Measurements from ENCODE around the gene FREY1. TPM values are rescaled to one million over a fixed set of nuclear protein-coding genes. Genes with fewer than 3 reads are reported as not detected.

The FREY1 gene
- total and polyA plus RNA-seq, 2 of the 13 experiments (the other 11 are each of a cell fraction or from before 2014, with no cell fraction given), result 0.44 to 0.73 TPM

- peak; percentile 83; the same call in 1 of the 2 replicates for TF ChIP-seq THRA (CRISPR knock-in tag; IDR thresholded peaks at IDR 0.05; ENCODE audit: borderline replicate concordance)
- no peak for TF ChIP-seq SKI (IDR thresholded peaks at IDR 0.05; ENCODE audit: partially characterized antibody)
- peak; percentile 56; the same call in 1 of the 2 replicates for TF ChIP-seq ZNF20 (CRISPR knock-in tag; IDR thresholded peaks at IDR 0.05)
- TF ChIP-seq, protein P1, sequence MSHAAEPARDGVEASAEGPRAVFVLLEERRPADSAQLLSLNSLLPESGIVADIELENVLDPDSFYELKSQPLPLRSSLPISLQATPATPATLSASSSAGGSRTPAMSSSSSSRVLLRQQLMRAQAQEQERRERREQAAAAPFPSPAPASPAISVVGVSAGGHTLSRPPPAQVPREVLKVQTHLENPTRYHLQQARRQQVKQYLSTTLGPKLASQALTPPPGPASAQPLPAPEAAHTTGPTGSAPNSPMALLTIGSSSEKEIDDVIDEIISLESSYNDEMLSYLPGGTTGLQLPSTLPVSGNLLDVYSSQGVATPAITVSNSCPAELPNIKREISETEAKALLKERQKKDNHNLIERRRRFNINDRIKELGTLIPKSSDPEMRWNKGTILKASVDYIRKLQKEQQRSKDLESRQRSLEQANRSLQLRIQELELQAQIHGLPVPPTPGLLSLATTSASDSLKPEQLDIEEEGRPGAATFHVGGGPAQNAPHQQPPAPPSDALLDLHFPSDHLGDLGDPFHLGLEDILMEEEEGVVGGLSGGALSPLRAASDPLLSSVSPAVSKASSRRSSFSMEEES (CRISPR knock-in tag; IDR thresholded peaks at IDR 0.05), result no peak
- no peak for TF ChIP-seq NFE2L2 (IDR thresholded peaks at IDR 0.05; ENCODE audit: low read length)
- peak; percentile 74; the same call in 1 of the 2 replicates for TF ChIP-seq ZNF782 (CRISPR knock-in tag; IDR thresholded peaks at IDR 0.05; ENCODE audit: borderline replicate concordance)
- TF ChIP-seq ZFX (CRISPR knock-in tag; IDR thresholded peaks at IDR 0.05; ENCODE audit: low read depth), result peak; percentile 92
- 0 out of 2 replicates have a peak, but pooled peaks have one; percentile 16 for TF ChIP-seq FOXC1 (CRISPR knock-in tag; IDR thresholded peaks at IDR 0.05; ENCODE audit: borderline replicate concordance)
- peak; percentile 43; the same call in 1 of the 2 replicates for TF ChIP-seq ZNF230 (CRISPR knock-in tag; IDR thresholded peaks at IDR 0.05)
- TF ChIP-seq CC2D1A (CRISPR knock-in tag; IDR thresholded peaks at IDR 0.05), result no peak
- peak; percentile 55; the same call in 1 of the 2 replicates for TF ChIP-seq KDM2A (CRISPR knock-in tag; IDR thresholded peaks at IDR 0.05; ENCODE audit: borderline replicate concordance, low read depth)
- no peak for TF ChIP-seq ZBTB38 (CRISPR knock-in tag; IDR thresholded peaks at IDR 0.05)
- peak; percentile 69; the same call in 1 of the 2 replicates for TF ChIP-seq MYC (CRISPR knock-in tag; IDR thresholded peaks at IDR 0.05; ENCODE audit: borderline replicate concordance)
- peak; percentile 89 for TF ChIP-seq ZNF788 (CRISPR knock-in tag; IDR thresholded peaks at IDR 0.05; ENCODE audit: borderline replicate concordance)
- TF ChIP-seq, protein P2, sequence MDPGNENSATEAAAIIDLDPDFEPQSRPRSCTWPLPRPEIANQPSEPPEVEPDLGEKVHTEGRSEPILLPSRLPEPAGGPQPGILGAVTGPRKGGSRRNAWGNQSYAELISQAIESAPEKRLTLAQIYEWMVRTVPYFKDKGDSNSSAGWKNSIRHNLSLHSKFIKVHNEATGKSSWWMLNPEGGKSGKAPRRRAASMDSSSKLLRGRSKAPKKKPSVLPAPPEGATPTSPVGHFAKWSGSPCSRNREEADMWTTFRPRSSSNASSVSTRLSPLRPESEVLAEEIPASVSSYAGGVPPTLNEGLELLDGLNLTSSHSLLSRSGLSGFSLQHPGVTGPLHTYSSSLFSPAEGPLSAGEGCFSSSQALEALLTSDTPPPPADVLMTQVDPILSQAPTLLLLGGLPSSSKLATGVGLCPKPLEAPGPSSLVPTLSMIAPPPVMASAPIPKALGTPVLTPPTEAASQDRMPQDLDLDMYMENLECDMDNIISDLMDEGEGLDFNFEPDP (CRISPR knock-in tag; conservative IDR thresholded peaks at IDR 0.05), result no peak
- TF ChIP-seq NFRKB (IDR thresholded peaks at IDR 0.05), result no peak
- TF ChIP-seq ZNF30 (CRISPR knock-in tag; IDR thresholded peaks at IDR 0.05), result no peak
- no peak for TF ChIP-seq SOX13 (IDR thresholded peaks at IDR 0.05)
- TF ChIP-seq SOX13 (CRISPR knock-in tag; conservative IDR thresholded peaks at IDR 0.05 in 1 of 2, IDR thresholded peaks at IDR 0.05 in 1 of 2), result peak in 1 of 2 experiments; percentile 34; a peak in 1 of 4 replicates
- TF ChIP-seq DMAP1 (CRISPR knock-in tag; IDR thresholded peaks at IDR 0.05), result 0 out of 2 replicates have a peak, but pooled peaks have one; percentile 37
- TF ChIP-seq HDAC1 (CRISPR knock-in tag; IDR thresholded peaks at IDR 0.05), result peak; percentile 28; the same call in 1 of the 2 replicates
- TF ChIP-seq KLF9 (CRISPR knock-in tag; IDR thresholded peaks at IDR 0.05; ENCODE audit: low read depth), result no peak
- TF ChIP-seq POLR2AphosphoS2 (IDR thresholded peaks at IDR 0.05; ENCODE audit: low read depth, low read length), result no peak
- TF ChIP-seq ATAD3A (CRISPR knock-in tag; IDR thresholded peaks at IDR 0.05), result no peak
Observed at GRCh38 chr11:45921561-45922424, 14.7 kb upstream of the FREY1 start (continued).
